T47D (cell line): ENCODE measurements around the gene ZSCAN16.

Experiments
- DNase-seq, 2 experiments: peaks; one replicate each; pipeline versions ENCODE4 v3.0.0 to v3.0.0-alpha.2; 2011 to 2012; ENCODE audit warnings: low read depth in 1 of 2, low spot score in 1 of 2
- JUND ChIP-seq: IDR thresholded peaks from 2 replicates; pipeline ENCODE4 v1.6.1; 2012; ENCODE audit warnings: low read depth
- in situ Hi-C: cut with HindIII; loops from 2 replicates; pipeline ENCODE4 v1.10.0; 2016; ENCODE audit warnings: low sequenced_read_pairs, low pct_unique_long_range_greater_than_20kb

The ZSCAN16 gene

GRCh38 chr6:28161410-28162079 lies 37.1 kb downstream of the ZSCAN16 start:
- DNase-seq, result no peak
- in situ Hi-C loops, result no loop called here
- TF ChIP-seq JUND, result no peak

- in situ Hi-C loops, result no loop called here
- TF ChIP-seq JUND, result no peak
Observed at GRCh38 chr6:28165563-28165962, 41.2 kb downstream of the ZSCAN16 start.

GRCh38 chr6:28167068-28167467 lies 42.7 kb downstream of the ZSCAN16 start:
- in situ Hi-C loops, result no loop called here
- no peak for DNase-seq
- no peak for TF ChIP-seq JUND

More at GRCh38 chr6:28165563-28165962, 41.2 kb downstream of the ZSCAN16 start:
- DNase-seq, result no peak

- no peak for TF ChIP-seq JUND
- in situ Hi-C loops, result no loop called here
- DNase-seq, result no peak
Observed at GRCh38 chr6:28167926-28168325, 43.5 kb downstream of the ZSCAN16 start.

- DNase-seq, result no peak
- TF ChIP-seq JUND, result no peak
- in situ Hi-C loops, result no loop called here
Observed at GRCh38 chr6:28171271-28171670, 46.9 kb downstream of the ZSCAN16 start.

- in situ Hi-C loops, result no loop called here
- no peak for TF ChIP-seq JUND
- no peak for DNase-seq
Observed at GRCh38 chr6:28172006-28172405, 47.6 kb downstream of the ZSCAN16 start.

GRCh38 chr6:28176373-28176772 lies 52.0 kb downstream of the ZSCAN16 start:
- TF ChIP-seq JUND, result no peak
- in situ Hi-C loops, result no loop called here
- DNase-seq, result no peak
